ENCODE results near the gene SYNDIG1. TPM values are rescaled to one million over a fixed set of nuclear protein-coding genes. Genes with fewer than 3 reads are reported as not detected.

SYNDIG1 gene
- total and polyA plus RNA-seq, 2 of the 4 experiments (the other 2 are of a cell fraction), result not detected

DNA sequence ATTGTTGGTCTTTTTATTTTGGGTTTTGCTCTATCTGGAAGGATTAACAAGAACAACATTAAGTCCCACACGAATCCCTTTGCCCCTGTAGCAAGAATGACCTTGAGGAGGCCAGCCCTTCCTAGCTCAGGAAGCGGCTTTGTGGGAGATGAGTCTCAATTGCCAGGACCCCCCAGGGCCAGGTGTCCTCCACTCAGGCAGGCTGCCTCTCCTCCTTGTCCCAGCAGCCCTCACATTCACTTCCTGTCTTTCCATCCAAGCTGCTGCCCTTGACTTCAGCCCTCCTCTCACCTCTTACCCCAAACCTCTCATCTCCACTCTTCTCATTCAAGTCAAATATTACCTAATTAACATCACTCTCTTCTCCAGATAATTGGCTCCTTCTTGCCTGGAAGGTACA, 22.6 kb upstream of the SYNDIG1 start:
- Histone ChIP-seq H3K18ac (ENCODE audit: low read depth, low read length) (no peak overlapping the region), H2BK5ac (ENCODE audit: low read depth, low read length, poor library complexity, severe bottlenecking) (no peak overlapping the region), H3K4me1 (ENCODE audit: control insufficient read depth, insufficient read depth, low read length) (no peaks in the 10 kb centered on the region), H3K27ac (ENCODE audit: insufficient read depth, low read length) (no peak overlapping the region), H4K91ac (ENCODE audit: insufficient read depth, low read depth, low read length) (no peak overlapping the region), H2AK9ac (replicated peaks; ENCODE audit: low read depth, low read length, poor library complexity) (no peak overlapping the region), H3K9me1 (ENCODE audit: insufficient read depth, low read length) (no peaks in the 10 kb centered on the region), H3K27me3 (ENCODE audit: control insufficient read depth, insufficient read depth, low read length) (peaks cover 2% of the 10 kb centered on the region; the same call in 1 of the 2 replicates), H3K9me3 (ENCODE audit: control insufficient read depth, insufficient read depth, low read length) (no peaks in the 10 kb centered on the region), H3K9ac (ENCODE audit: low read depth, low read length) (no peak overlapping the region), H3K36me3 (ENCODE audit: control insufficient read depth, insufficient read depth, low read length) (no peaks in the 10 kb centered on the region), H2BK20ac (ENCODE audit: low read depth, low read length) (no peak overlapping the region), H2AK5ac (ENCODE audit: low read depth, low read length) (no peak overlapping the region), H3K4ac (ENCODE audit: low read depth, low read length) (no peak overlapping the region), H4K8ac (ENCODE audit: low read depth in 2 of 2, low read length in 2 of 2) (no peak overlapping the region), H2BK15ac (ENCODE audit: low read depth, low read length) (no peak overlapping the region), H4K5ac (ENCODE audit: low read depth, low read length) (no peak overlapping the region), H3K14ac (replicated peaks; ENCODE audit: low read depth, low read length) (no peak overlapping the region), H3K23ac (ENCODE audit: low read depth, low read length) (no peak overlapping the region), H2AFZ (replicated peaks; ENCODE audit: low read length, poor library complexity) (no peak overlapping the region), H4K20me1 (ENCODE audit: insufficient read depth, low read length) (no peaks in the 10 kb centered on the region), H2BK120ac (ENCODE audit: low read depth, low read length) (no peak overlapping the region), H3K56ac (ENCODE audit: extremely low read depth, insufficient read depth, low read length) (no peak overlapping the region), H3K4me2 (ENCODE audit: low read depth, low read length) (no peak overlapping the region), H3K79me1 (ENCODE audit: low read depth in 1 of 2, low read length in 2 of 2) (no peaks in the 10 kb centered on the region), H3K4me3 (ENCODE audit: insufficient read depth, low read depth, low read length) (no peak overlapping the region)
- in situ Hi-C loops (cut with MboI; ENCODE audit: low sequenced_read_pairs), result no loop called here
- CTCF ChIA-PET, result no interaction called here
- POLR2A ChIA-PET (ENCODE audit: unreplicated experiment), result no interaction called here
- 60% methylated on average over 1 of the region's 2 CpGs; no CpG with 5 or more reads in 1 of the 2 experiments for WGBS, 2 experiments (ENCODE audit: extremely low coverage in 2 of 2, insufficient read length in 1 of 2)
- no peak for ATAC-seq (ENCODE audit: low read depth)
- intact Hi-C loops (cut with micrococcal nuclease), result no loop called here
- TF ChIP-seq POLR2A (IDR thresholded peaks at IDR 0.05; ENCODE audit: low read depth, low read length), result no peak
- TF ChIP-seq, protein P1, sequence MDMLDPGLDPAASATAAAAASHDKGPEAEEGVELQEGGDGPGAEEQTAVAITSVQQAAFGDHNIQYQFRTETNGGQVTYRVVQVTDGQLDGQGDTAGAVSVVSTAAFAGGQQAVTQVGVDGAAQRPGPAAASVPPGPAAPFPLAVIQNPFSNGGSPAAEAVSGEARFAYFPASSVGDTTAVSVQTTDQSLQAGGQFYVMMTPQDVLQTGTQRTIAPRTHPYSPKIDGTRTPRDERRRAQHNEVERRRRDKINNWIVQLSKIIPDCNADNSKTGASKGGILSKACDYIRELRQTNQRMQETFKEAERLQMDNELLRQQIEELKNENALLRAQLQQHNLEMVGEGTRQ (IDR thresholded peaks at IDR 0.05; ENCODE audit: low read depth, low read length), result no peak
- no peak for TF ChIP-seq RAD21 (IDR thresholded peaks at IDR 0.05; ENCODE audit: low read length)
- no TSS peak for BruUV-seq (replicated peaks)
- dilution Hi-C loops (cut with HindIII; ENCODE audit: low sequenced_read_pairs, unreplicated experiment), result no loop called here
- no peak for DNase-seq

Data from IMR-90 (cell line).